Astrocyte (in vitro differentiated cells and primary cell): Measurements from ENCODE around the gene SLC26A9. TPM values are rescaled to one million over a fixed set of nuclear protein-coding genes. Genes with fewer than 3 reads are reported as not detected.

Source experiments
- DNase-seq: peaks from one replicate; pipeline ENCODE4 v3.0.0-alpha.2; 2010; ENCODE audit warnings: low read depth
- FAIRE-seq: peaks from 2 replicates; lab custom pipeline; 2011; peaks lifted over from hg19 to GRCh38; lab: Jason Lieb, UNC
- H2AFZ ChIP-seq: 2 replicates; pipeline ENCODE4 v1.6.0; 2012; ENCODE audit warnings: low read depth, low read length, inconsistent platforms
- H3K27ac ChIP-seq: 2 replicates; pipeline ENCODE4 v1.5.1; 2011; ENCODE audit warnings: low read depth, low read length, inconsistent platforms
- H3K27me3 ChIP-seq: 2 replicates; pipeline ENCODE4 v1.6.0; 2011; ENCODE audit warnings: low read length, inconsistent platforms; ENCODE audit not compliant: insufficient read depth
- H3K36me3 ChIP-seq: 2 replicates; pipeline ENCODE4 v1.5.1; 2011; ENCODE audit warnings: low read length, inconsistent platforms; ENCODE audit not compliant: insufficient read depth
- H3K4me1 ChIP-seq: 2 replicates; pipeline ENCODE4 v1.5.1; 2011; ENCODE audit warnings: low read length, inconsistent platforms; ENCODE audit not compliant: insufficient read depth
- H3K4me2 ChIP-seq: 2 replicates; pipeline ENCODE4 v1.6.0; 2012; ENCODE audit warnings: low read length, inconsistent platforms
- H3K4me3 ChIP-seq: 2 replicates; pipeline ENCODE4 v1.5.1; 2011; ENCODE audit warnings: low read depth, mild to moderate bottlenecking, low read length, inconsistent platforms; ENCODE audit not compliant: insufficient read depth
- H3K79me2 ChIP-seq: 2 replicates; pipeline ENCODE4 v1.6.0; 2012; ENCODE audit warnings: mild to moderate bottlenecking, low read length, inconsistent platforms; ENCODE audit not compliant: insufficient read depth
- H3K9ac ChIP-seq: 2 replicates; pipeline ENCODE4 v1.6.0; 2012; ENCODE audit warnings: mild to moderate bottlenecking, low read length, inconsistent platforms
- H3K9me3 ChIP-seq: 2 replicates; pipeline ENCODE4 v1.5.1; 2012; ENCODE audit warnings: low read depth, mild to moderate bottlenecking, low read length, inconsistent platforms; ENCODE audit not compliant: insufficient read depth
- H4K20me1 ChIP-seq: 2 replicates; pipeline ENCODE4 v1.6.0; 2012; ENCODE audit warnings: low read length, inconsistent platforms; ENCODE audit not compliant: insufficient read depth
- H3K27ac Mint-ChIP-seq: one replicate; pipeline ENCODE4 v1.8.0; 2021; ENCODE audit warnings: mild to moderate bottlenecking, mixed read lengths; ENCODE audit not compliant: unreplicated experiment
- H3K27me3 Mint-ChIP-seq: one replicate; pipeline ENCODE4 v1.8.0; 2021; ENCODE audit warnings: low read depth, mixed read lengths; ENCODE audit not compliant: unreplicated experiment
- H3K36me3 Mint-ChIP-seq: one replicate; pipeline ENCODE4 v1.8.0; 2021; ENCODE audit warnings: low read depth, mixed read lengths; ENCODE audit not compliant: unreplicated experiment
- H3K4me1 Mint-ChIP-seq: one replicate; pipeline ENCODE4 v1.8.0; 2021; ENCODE audit warnings: low read depth, mixed read lengths; ENCODE audit not compliant: unreplicated experiment
- H3K4me3 Mint-ChIP-seq: one replicate; pipeline ENCODE4 v1.8.0; 2021; ENCODE audit warnings: mild to moderate bottlenecking, moderate library complexity, mixed read lengths; ENCODE audit not compliant: unreplicated experiment
- H3K9me3 Mint-ChIP-seq: one replicate; pipeline ENCODE4 v1.8.0; 2021; ENCODE audit warnings: mild to moderate bottlenecking, mixed read lengths; ENCODE audit not compliant: unreplicated experiment
- EZH2 ChIP-seq: IDR thresholded peaks from 2 replicates; pipeline ENCODE4 v1.6.1; 2012; ENCODE audit warnings: mild to moderate bottlenecking, low read length, inconsistent platforms; ENCODE audit not compliant: insufficient read depth
- total RNA-seq: library from RNA; stranded (reverse); gene quantifications from 2 replicates; pipeline ENCODE4 v1.2.1, GENCODE V29; 2021
- TF ChIP-seq, protein P1 (sequence below): IDR thresholded peaks from 2 replicates; pipeline ENCODE4 v1.5.1; 2011; ENCODE audit warnings: low read depth, mild to moderate bottlenecking, inconsistent platforms, low read length, moderate library complexity; ENCODE audit not compliant: insufficient read depth

Gene SLC26A9
- total RNA-seq, 1 donor from 2014 or later, result not detected

DNA sequence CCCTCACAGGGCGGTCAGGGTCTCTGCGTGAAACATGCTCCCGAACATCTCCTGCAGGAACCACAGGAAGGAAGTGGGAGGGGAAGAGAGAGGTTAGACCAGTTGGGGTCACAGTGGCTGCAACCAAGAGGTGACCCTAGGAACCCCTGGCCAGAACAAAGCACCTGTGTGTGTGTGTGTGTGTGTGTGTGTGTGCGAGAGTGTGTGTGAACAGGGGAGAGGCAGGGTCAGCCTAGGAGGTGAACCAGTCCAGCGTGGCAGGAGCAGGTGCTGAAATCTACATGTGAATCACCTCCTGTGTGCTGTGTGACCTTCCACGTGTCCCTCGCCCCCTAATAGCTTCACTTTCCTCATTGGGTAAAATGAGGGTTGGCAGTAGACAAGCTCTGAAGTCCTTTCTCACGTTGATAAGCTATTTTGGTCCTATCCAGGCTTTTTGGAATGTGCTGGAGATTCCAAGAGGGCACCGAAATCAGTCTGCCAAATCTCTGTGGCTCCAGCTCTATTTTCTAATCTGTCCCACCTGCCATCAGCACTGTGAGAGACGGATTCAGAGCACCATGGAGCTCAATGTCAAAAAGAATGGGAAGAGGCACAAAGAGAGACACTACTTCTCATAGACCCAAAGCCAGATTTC, 27.8 kb downstream of the SLC26A9 start:
- Mint-ChIP-seq H3K27ac (no peak overlapping the region), H3K36me3 (no peaks in the 10 kb centered on the region), H3K4me3 (no peak overlapping the region), H3K4me1 (peaks cover 10% of the 10 kb centered on the region), H3K27me3 (peaks cover 22% of the 10 kb centered on the region), H3K9me3 (peaks cover 5% of the 10 kb centered on the region)
- no peak for DNase-seq
- Histone ChIP-seq H3K79me2 (no peaks in the 10 kb centered on the region), H2AFZ (no peak overlapping the region), H3K27ac (no peak overlapping the region), H3K36me3 (no peaks in the 10 kb centered on the region), H3K4me2 (no peak overlapping the region), H3K4me1 (peaks cover 11% of the 10 kb centered on the region), H3K27me3 (peaks cover 13% of the 10 kb centered on the region), H4K20me1 (no peaks in the 10 kb centered on the region), H3K4me3 (no peak overlapping the region), H3K9ac (no peak overlapping the region), H3K9me3 (no peaks in the 10 kb centered on the region)
- FAIRE-seq, result no peak
- TF ChIP-seq EZH2, result no peak
- TF ChIP-seq, protein P1, sequence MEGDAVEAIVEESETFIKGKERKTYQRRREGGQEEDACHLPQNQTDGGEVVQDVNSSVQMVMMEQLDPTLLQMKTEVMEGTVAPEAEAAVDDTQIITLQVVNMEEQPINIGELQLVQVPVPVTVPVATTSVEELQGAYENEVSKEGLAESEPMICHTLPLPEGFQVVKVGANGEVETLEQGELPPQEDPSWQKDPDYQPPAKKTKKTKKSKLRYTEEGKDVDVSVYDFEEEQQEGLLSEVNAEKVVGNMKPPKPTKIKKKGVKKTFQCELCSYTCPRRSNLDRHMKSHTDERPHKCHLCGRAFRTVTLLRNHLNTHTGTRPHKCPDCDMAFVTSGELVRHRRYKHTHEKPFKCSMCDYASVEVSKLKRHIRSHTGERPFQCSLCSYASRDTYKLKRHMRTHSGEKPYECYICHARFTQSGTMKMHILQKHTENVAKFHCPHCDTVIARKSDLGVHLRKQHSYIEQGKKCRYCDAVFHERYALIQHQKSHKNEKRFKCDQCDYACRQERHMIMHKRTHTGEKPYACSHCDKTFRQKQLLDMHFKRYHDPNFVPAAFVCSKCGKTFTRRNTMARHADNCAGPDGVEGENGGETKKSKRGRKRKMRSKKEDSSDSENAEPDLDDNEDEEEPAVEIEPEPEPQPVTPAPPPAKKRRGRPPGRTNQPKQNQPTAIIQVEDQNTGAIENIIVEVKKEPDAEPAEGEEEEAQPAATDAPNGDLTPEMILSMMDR, result no peak

DNA sequence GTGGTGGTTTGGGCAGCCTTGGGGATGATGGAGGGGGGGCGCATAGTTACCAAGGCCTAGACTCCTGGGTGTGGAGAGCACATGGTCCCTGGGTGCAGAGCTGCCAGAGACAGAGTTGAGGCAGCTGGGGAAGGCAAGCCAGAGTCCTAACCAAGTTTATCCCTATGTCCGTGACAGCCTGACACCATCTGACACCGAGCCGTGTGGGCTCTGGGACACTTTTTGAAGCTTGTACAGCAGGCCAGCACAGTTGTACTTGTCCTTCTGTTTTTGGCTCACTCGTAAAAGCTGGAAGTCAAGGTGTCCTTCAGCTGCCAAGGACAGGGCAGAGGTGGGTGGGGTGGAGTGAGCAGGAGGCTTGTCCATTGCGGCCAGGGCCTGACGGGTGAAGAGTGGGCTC, 28.5 kb downstream of the SLC26A9 start:
- Mint-ChIP-seq H3K27ac (no peak overlapping the region), H3K36me3 (no peaks in the 10 kb centered on the region)
- no peak for FAIRE-seq

DNA sequence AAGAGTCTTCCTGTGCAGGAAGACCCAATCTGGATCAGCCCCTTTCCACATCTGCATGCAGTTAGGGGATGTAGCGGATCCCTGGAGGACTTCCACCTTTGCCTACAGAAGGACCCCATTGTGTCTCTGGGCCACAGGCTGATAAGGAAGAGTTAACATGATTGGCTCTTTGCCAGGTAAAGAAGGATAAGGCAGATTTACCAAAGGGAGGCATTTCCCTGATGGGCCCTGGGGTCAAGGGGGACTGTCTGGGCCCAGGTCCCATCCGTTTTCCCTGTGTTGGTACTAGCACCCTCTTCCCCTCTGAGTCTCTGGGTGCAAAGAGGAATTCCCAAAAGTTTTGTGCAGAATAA, 29.1 kb downstream of the SLC26A9 start:
- no peak for FAIRE-seq
- Histone ChIP-seq H3K27me3 (peaks cover 13% of the 10 kb centered on the region), H3K36me3 (no peaks in the 10 kb centered on the region), H2AFZ (no peak overlapping the region), H3K27ac (no peak overlapping the region), H3K4me1 (peaks cover 4% of the 10 kb centered on the region), H3K4me3 (no peak overlapping the region), H4K20me1 (no peaks in the 10 kb centered on the region), H3K9me3 (no peaks in the 10 kb centered on the region), H3K79me2 (no peaks in the 10 kb centered on the region), H3K4me2 (no peak overlapping the region), H3K9ac (no peak overlapping the region)
- no peak for DNase-seq
- TF ChIP-seq EZH2, result no peak
- TF ChIP-seq, protein P1, result no peak
- Mint-ChIP-seq H3K36me3 (no peaks in the 10 kb centered on the region), H3K9me3 (peaks cover 5% of the 10 kb centered on the region), H3K27me3 (peaks cover 19% of the 10 kb centered on the region), H3K4me1 (peaks cover 7% of the 10 kb centered on the region), H3K27ac (no peak overlapping the region), H3K4me3 (no peak overlapping the region)

More for the DNA sequence above, 28.5 kb downstream of the SLC26A9 start:
- Histone ChIP-seq H2AFZ (no peak overlapping the region), H3K9me3 (no peaks in the 10 kb centered on the region), H3K9ac (no peak overlapping the region), H3K4me3 (no peak overlapping the region), H3K79me2 (no peaks in the 10 kb centered on the region), H3K27me3 (peaks cover 13% of the 10 kb centered on the region), H3K36me3 (no peaks in the 10 kb centered on the region), H3K27ac (no peak overlapping the region), H4K20me1 (no peaks in the 10 kb centered on the region), H3K4me2 (no peak overlapping the region), H3K4me1 (peaks cover 4% of the 10 kb centered on the region)
- Mint-ChIP-seq H3K9me3 (peaks cover 5% of the 10 kb centered on the region), H3K4me1 (peaks cover 7% of the 10 kb centered on the region), H3K4me3 (no peak overlapping the region), H3K27me3 (peaks cover 19% of the 10 kb centered on the region)
- no peak for TF ChIP-seq EZH2
- TF ChIP-seq, protein P1, result no peak
- no peak for DNase-seq
